HG02884 (cell line): ENCODE results near the gene MYLK2.
A peak's percentile ranks its signal among the peaks of the same experiment; 100 is the strongest.
"Not testable (repeated sequence)": the region's sequence is repeated elsewhere in the genome, so short reads cannot be mapped to it uniquely, and the experiment has no call there.

Source experiments
- ATAC-seq: cut with Tn5 transposase; IDR thresholded peaks from one replicate; pipeline ENCODE4 v1.9.1; 2021; ENCODE audit warnings: mild to moderate bottlenecking, moderate library complexity; ENCODE audit not compliant: unreplicated experiment

The MYLK2 gene

GRCh38 chr20:31815408-31816188 is 3.6 kb upstream of the MYLK2 start:
- ATAC-seq: no peak

GRCh38 chr20:31816221-31816620 is 2.9 kb upstream of the MYLK2 start:
- no peak for ATAC-seq

GRCh38 chr20:31817461-31817860 is 1.7 kb upstream of the MYLK2 start:
- ATAC-seq: no peak

GRCh38 chr20:31818376-31818908 is 714 bp upstream of the MYLK2 start:
- no peak for ATAC-seq

- ATAC-seq: no peak
These were observed 1.1 kb downstream of the MYLK2 start for GRCh38 chr20:31820228-31820627.

- no peak for ATAC-seq
These were observed 2.3 kb downstream of the MYLK2 start for GRCh38 chr20:31821427-31821826.

- ATAC-seq: peak; percentile 84
These were observed 3.5 kb downstream of the MYLK2 start for GRCh38 chr20:31822421-31823330.

GRCh38 chr20:31823360-31824124 is 4.4 kb downstream of the MYLK2 start:
- no peak for ATAC-seq

GRCh38 chr20:31824125-31824485 is 4.9 kb downstream of the MYLK2 start:
- no peak for ATAC-seq

GRCh38 chr20:31824554-31825313 is 5.6 kb downstream of the MYLK2 start:
- ATAC-seq: no peak

- ATAC-seq: no peak
These were observed 6.9 kb downstream of the MYLK2 start for GRCh38 chr20:31826074-31826473.

GRCh38 chr20:31827059-31827458 is 7.9 kb downstream of the MYLK2 start:
- no peak for ATAC-seq

GRCh38 chr20:31828016-31828415 is 8.9 kb downstream of the MYLK2 start:
- not testable (repeated sequence) for ATAC-seq

- no peak for ATAC-seq
These were observed 10.6 kb downstream of the MYLK2 start for GRCh38 chr20:31829731-31830130.

GRCh38 chr20:31830406-31830981 is 11.3 kb downstream of the MYLK2 start:
- ATAC-seq: no peak

- ATAC-seq: no peak
These were observed 12.1 kb downstream of the MYLK2 start for GRCh38 chr20:31831211-31831610.

GRCh38 chr20:31831771-31832306 is 12.7 kb downstream of the MYLK2 start:
- ATAC-seq: no peak

GRCh38 chr20:31833130-31833930 is 14.2 kb downstream of the MYLK2 start:
- no peak for ATAC-seq
